Measurements from ENCODE around the gene SLC26A1. TPM values are rescaled to one million over a fixed set of nuclear protein-coding genes. Genes with fewer than 3 reads are reported as not detected.

The SLC26A1 gene
- total RNA-seq, 4 donors from 2014 or later, result 0.20 to 0.30 (median 0.21) TPM; not detected in 1

GRCh38 chr4:971666-972500 is 21.3 kb downstream of the SLC26A1 start:
- WGBS, 2 donors, result 58 to 73% methylated on average over 13 to 20 of the region's 24 CpGs
- Histone ChIP-seq H3K36me3 (peaks cover 0 to 9% (median 0%) of the 10 kb centered on the region in 3 donors), H3K27ac (peak overlapping the region in 1 of 4 donors; percentile 80), H3K4me3 (peak overlapping the region in 3 of 4 donors; percentile 52 to 95 (median 72)), H3K4me1 (peaks cover 0 to 29% (median 21%) of the 10 kb centered on the region in 4 donors), H3K27me3 (no peaks in the 10 kb centered on the region), H3K9me3 (no peaks in the 10 kb centered on the region)
- no peak for TF ChIP-seq EP300 (IDR thresholded peaks at IDR 0.05)
- no peak for TF ChIP-seq POLR2A (IDR thresholded peaks at IDR 0.05)
- DNase-seq (ENCODE audit: low spot score in 2 of 2), result no peak

- no peak for DNase-seq (ENCODE audit: low spot score in 2 of 2)
- H3K36me3 ChIP-seq, result peaks cover 0 to 18% (median 0%) of the 10 kb centered on the region in 3 donors
- TF ChIP-seq POLR2A (IDR thresholded peaks at IDR 0.05) (no peak), EP300 (IDR thresholded peaks at IDR 0.05) (no peak)
- TF ChIP-seq, protein P1, sequence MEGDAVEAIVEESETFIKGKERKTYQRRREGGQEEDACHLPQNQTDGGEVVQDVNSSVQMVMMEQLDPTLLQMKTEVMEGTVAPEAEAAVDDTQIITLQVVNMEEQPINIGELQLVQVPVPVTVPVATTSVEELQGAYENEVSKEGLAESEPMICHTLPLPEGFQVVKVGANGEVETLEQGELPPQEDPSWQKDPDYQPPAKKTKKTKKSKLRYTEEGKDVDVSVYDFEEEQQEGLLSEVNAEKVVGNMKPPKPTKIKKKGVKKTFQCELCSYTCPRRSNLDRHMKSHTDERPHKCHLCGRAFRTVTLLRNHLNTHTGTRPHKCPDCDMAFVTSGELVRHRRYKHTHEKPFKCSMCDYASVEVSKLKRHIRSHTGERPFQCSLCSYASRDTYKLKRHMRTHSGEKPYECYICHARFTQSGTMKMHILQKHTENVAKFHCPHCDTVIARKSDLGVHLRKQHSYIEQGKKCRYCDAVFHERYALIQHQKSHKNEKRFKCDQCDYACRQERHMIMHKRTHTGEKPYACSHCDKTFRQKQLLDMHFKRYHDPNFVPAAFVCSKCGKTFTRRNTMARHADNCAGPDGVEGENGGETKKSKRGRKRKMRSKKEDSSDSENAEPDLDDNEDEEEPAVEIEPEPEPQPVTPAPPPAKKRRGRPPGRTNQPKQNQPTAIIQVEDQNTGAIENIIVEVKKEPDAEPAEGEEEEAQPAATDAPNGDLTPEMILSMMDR (IDR thresholded peaks at IDR 0.05), result no peak
- H3K4me3 ChIP-seq, result no peak overlapping the region
- H3K9me3 ChIP-seq, result no peaks in the 10 kb centered on the region
- peak overlapping the region in 1 of 4 donors; percentile 50 for H3K27ac ChIP-seq
- H3K4me1 ChIP-seq, result peaks cover 0 to 29% (median 21%) of the 10 kb centered on the region in 4 donors
- 76 to 82% methylated on average over 13 to 14 of the region's 17 CpGs for WGBS, 2 donors
- no peaks in the 10 kb centered on the region for H3K27me3 ChIP-seq
Measured at GRCh38 chr4:970854-971520, 22.2 kb downstream of the SLC26A1 start.

DNA sequence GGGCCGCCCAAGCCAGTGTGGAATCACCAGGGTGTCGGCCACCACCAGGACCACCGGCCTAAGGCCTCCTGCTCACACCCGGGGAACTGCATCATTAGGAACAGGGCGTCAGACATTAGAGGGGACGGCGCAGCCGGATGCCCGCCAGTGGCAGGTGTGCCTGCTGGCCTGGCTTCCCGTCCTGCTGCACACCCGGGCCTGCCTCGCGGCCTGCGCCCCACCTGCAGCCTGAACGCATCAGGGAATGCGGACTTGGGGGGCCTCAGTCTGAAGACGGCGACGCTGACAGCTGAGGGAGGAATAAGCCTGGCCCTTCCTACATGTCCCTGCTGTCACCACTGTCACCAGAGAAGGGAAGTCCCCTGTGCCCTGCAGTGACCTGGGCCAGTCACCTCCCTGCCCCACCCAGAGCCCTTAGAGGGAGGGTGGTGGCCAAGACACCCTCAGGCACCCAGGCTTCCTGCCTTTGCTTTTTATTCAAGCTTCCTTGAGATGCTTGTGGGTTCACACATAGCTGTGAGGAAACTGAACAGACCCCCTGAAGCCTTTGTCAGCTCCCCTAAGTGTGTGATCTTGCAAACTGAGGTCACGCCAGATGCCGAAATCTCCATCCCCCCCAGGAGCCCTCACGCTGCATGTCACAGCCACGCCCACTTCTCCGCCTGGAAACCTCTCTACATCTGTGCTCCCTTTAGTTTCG is 23.0 kb downstream of the SLC26A1 start:
- DNase-seq (ENCODE audit: low spot score in 2 of 2), result no peak
- Histone ChIP-seq H3K36me3 (peaks cover 0 to 26% (median 0%) of the 10 kb centered on the region in 3 donors), H3K4me1 (peaks cover 0 to 29% (median 21%) of the 10 kb centered on the region in 4 donors), H3K27me3 (no peaks in the 10 kb centered on the region), H3K4me3 (no peak overlapping the region), H3K27ac (no peak overlapping the region), H3K9me3 (no peaks in the 10 kb centered on the region)
- TF ChIP-seq, protein P1 (IDR thresholded peaks at IDR 0.05), result no peak
- TF ChIP-seq EP300 (IDR thresholded peaks at IDR 0.05) (no peak), POLR2A (IDR thresholded peaks at IDR 0.05) (no peak)
- WGBS, 2 donors, result 91 to 94% methylated on average over 17 to 25 of the region's 25 CpGs

- WGBS, 2 donors, result 86 to 87% methylated on average over 15 to 18 of the region's 23 CpGs
- TF ChIP-seq, protein P1 (IDR thresholded peaks at IDR 0.05), result no peak
- TF ChIP-seq POLR2A (IDR thresholded peaks at IDR 0.05), result no peak
- no peak for TF ChIP-seq EP300 (IDR thresholded peaks at IDR 0.05)
- H3K4me3 ChIP-seq, result no peak overlapping the region
- no peaks in the 10 kb centered on the region for H3K27me3 ChIP-seq
- H3K4me1 ChIP-seq, result peaks cover 0 to 25% (median 19%) of the 10 kb centered on the region in 4 donors
- no peaks in the 10 kb centered on the region for H3K9me3 ChIP-seq
- H3K36me3 ChIP-seq, result peaks cover 0 to 40% (median 0%) of the 10 kb centered on the region in 3 donors
- no peak overlapping the region for H3K27ac ChIP-seq
- DNase-seq (ENCODE audit: low spot score in 2 of 2), result no peak
Measured at GRCh38 chr4:968621-969394, 24.4 kb downstream of the SLC26A1 start.

- no peak overlapping the region for H3K4me3 ChIP-seq
- no peak overlapping the region for H3K27ac ChIP-seq
- WGBS, 2 donors, result 0 to 36% methylated on average over 1 to 12 of the region's 24 CpGs
- H3K4me1 ChIP-seq, result peaks cover 0 to 23% (median 18%) of the 10 kb centered on the region in 4 donors
- H3K9me3 ChIP-seq, result no peaks in the 10 kb centered on the region
- no peak for DNase-seq (ENCODE audit: low spot score in 2 of 2)
- TF ChIP-seq POLR2A (IDR thresholded peaks at IDR 0.05), result no peak
- TF ChIP-seq EP300 (IDR thresholded peaks at IDR 0.05), result no peak
- TF ChIP-seq, protein P1 (IDR thresholded peaks at IDR 0.05), result no peak
- H3K27me3 ChIP-seq, result no peaks in the 10 kb centered on the region
- H3K36me3 ChIP-seq, result peaks cover 0 to 46% (median 0%) of the 10 kb centered on the region in 3 donors
Measured at GRCh38 chr4:968221-968620, 25.0 kb downstream of the SLC26A1 start.

All from tibial nerve (tissue), 4 donors.